IMR-90 (cell line): Measurements from ENCODE around the gene HDAC7. TPM values are rescaled to one million over a fixed set of nuclear protein-coding genes. Genes with fewer than 3 reads are reported as not detected.

ENCODE experiments used
- ATAC-seq: fragments of 200-7000 bp; cut with Tn5 transposase; 2 replicates; pipeline ENCODE4 v1.9.1; 2020; ENCODE audit warnings: low read depth, mild to moderate bottlenecking, moderate library complexity
- BruUV-seq: library from RNA; stranded (reverse); fragments of 400-500 nt; replicated peaks from 2 replicates; lab custom pipeline; 2021; lab: Mats Ljungman, UMichigan
- CTCF ChIA-PET: fragments of 300-600 bp; formaldehyde crosslinking; extraction: SDS; loops from one replicate; lab custom pipeline; 2021; ENCODE audit warnings: antibody characterized with exemption; lab: Yijun Ruan, JAX
- POLR2A ChIA-PET: fragments of 300-600 bp; sonication (Branson Sonifier 250); formaldehyde crosslinking; loops from one replicate; lab custom pipeline; 2022; ENCODE audit warnings: antibody characterized with exemption; ENCODE audit not compliant: unreplicated experiment; lab: Charles Lee
- DNase-seq: peaks from one replicate; pipeline ENCODE4 v3.0.0; 2013
- H2AFZ ChIP-seq: replicated peaks from 2 replicates; pipeline ENCODE3; 2013; ENCODE audit warnings: low read length, mild to moderate bottlenecking; ENCODE audit not compliant: poor library complexity
- H2AK5ac ChIP-seq: 2 replicates; pipeline ENCODE4 v1.6.1; 2013; ENCODE audit warnings: low read depth, low read length, inconsistent platforms
- H2AK9ac ChIP-seq: replicated peaks from 2 replicates; pipeline ENCODE3; 2013; ENCODE audit warnings: mild to moderate bottlenecking, low read depth, low read length, moderate library complexity; ENCODE audit not compliant: poor library complexity
- H2BK120ac ChIP-seq: 2 replicates; pipeline ENCODE4 v1.6.1; 2013; ENCODE audit warnings: low read depth, low read length, inconsistent platforms
- H2BK15ac ChIP-seq: 3 replicates; pipeline ENCODE4 v1.6.1; 2013; ENCODE audit warnings: low read depth, low read length, inconsistent platforms
- H2BK20ac ChIP-seq: 2 replicates; pipeline ENCODE4 v1.6.1; 2013; ENCODE audit warnings: low read depth, mild to moderate bottlenecking, inconsistent platforms, low read length, moderate library complexity
- H2BK5ac ChIP-seq: 2 replicates; pipeline ENCODE4 v1.6.1; 2013; ENCODE audit warnings: mild to moderate bottlenecking, low read depth, low read length, inconsistent platforms; ENCODE audit not compliant: poor library complexity, severe bottlenecking
- H3K14ac ChIP-seq: replicated peaks from 2 replicates; pipeline ENCODE4 v1.6.1; 2013; ENCODE audit warnings: low read depth, low read length, inconsistent platforms
- H3K18ac ChIP-seq: 2 replicates; pipeline ENCODE4 v1.6.1; 2013; ENCODE audit warnings: low read depth, low read length, control low read depth
- H3K23ac ChIP-seq: 2 replicates; pipeline ENCODE4 v1.6.1; 2013; ENCODE audit warnings: low read depth, low read length, inconsistent platforms
- H3K27ac ChIP-seq: 2 replicates; pipeline ENCODE4 v1.5.1; 2013; ENCODE audit warnings: mild to moderate bottlenecking, control low read depth, low read length; ENCODE audit not compliant: insufficient read depth
- H3K27me3 ChIP-seq: 2 replicates; pipeline ENCODE4 v1.6.1; 2013; ENCODE audit warnings: low read length; ENCODE audit not compliant: control insufficient read depth, insufficient read depth
- H3K36me3 ChIP-seq: 2 replicates; pipeline ENCODE4 v1.6.1; 2013; ENCODE audit warnings: low read length, mixed read lengths; ENCODE audit not compliant: control insufficient read depth, insufficient read depth
- H3K4ac ChIP-seq: 2 replicates; pipeline ENCODE4 v1.6.1; 2013; ENCODE audit warnings: low read depth, low read length, inconsistent platforms
- H3K4me1 ChIP-seq: 2 replicates; pipeline ENCODE4 v1.6.1; 2013; ENCODE audit warnings: low read length, mixed read lengths; ENCODE audit not compliant: control insufficient read depth, insufficient read depth
- H3K4me2 ChIP-seq: 2 replicates; pipeline ENCODE4 v1.6.1; 2013; ENCODE audit warnings: low read depth, mild to moderate bottlenecking, control low read depth, low read length, moderate library complexity
- H3K4me3 ChIP-seq: 2 replicates; pipeline ENCODE4 v1.5.1; 2013; ENCODE audit warnings: low read depth, mild to moderate bottlenecking, control low read depth, low read length, moderate library complexity; ENCODE audit not compliant: insufficient read depth
- H3K56ac ChIP-seq: 2 replicates; pipeline ENCODE4 v1.6.1; 2013; ENCODE audit warnings: low read length, inconsistent platforms; ENCODE audit not compliant: insufficient read depth; ENCODE audit errors: extremely low read depth
- H3K79me1 ChIP-seq, 2 experiments: 2 replicates each; pipeline ENCODE4 v1.6.1; 2013; ENCODE audit warnings: low read length in 2 of 2, inconsistent platforms in 1 of 2, low read depth in 1 of 2
- H3K9ac ChIP-seq: 2 replicates; pipeline ENCODE4 v1.6.1; 2013; ENCODE audit warnings: low read depth, low read length, control low read depth
- H3K9me1 ChIP-seq: 2 replicates; pipeline ENCODE4 v1.6.1; 2013; ENCODE audit warnings: low read length, inconsistent platforms; ENCODE audit not compliant: insufficient read depth
- H3K9me3 ChIP-seq: 2 replicates; pipeline ENCODE4 v1.6.1; 2013; ENCODE audit warnings: low read length; ENCODE audit not compliant: control insufficient read depth, insufficient read depth
- H4K20me1 ChIP-seq: 2 replicates; pipeline ENCODE4 v1.6.1; 2013; ENCODE audit warnings: low read length, inconsistent platforms; ENCODE audit not compliant: insufficient read depth
- H4K5ac ChIP-seq: 2 replicates; pipeline ENCODE4 v1.6.1; 2013; ENCODE audit warnings: mild to moderate bottlenecking, low read depth, low read length, control low read depth
- H4K8ac ChIP-seq, 2 experiments: 2 replicates each; pipeline ENCODE4 v1.6.1; 2013; ENCODE audit warnings: low read depth in 2 of 2, low read length in 2 of 2, control low read depth in 1 of 2, inconsistent platforms in 1 of 2
- H4K91ac ChIP-seq: 2 replicates; pipeline ENCODE4 v1.6.1; 2013; ENCODE audit warnings: low read depth, low read length, inconsistent platforms; ENCODE audit not compliant: insufficient read depth
- BHLHE40 ChIP-seq: fragments of 150-350 bp; IDR thresholded peaks from 2 replicates; pipeline ENCODE4 v1.6.1; 2016; ENCODE audit warnings: mild to moderate bottlenecking, low read depth, low read length
- CEBPB ChIP-seq: IDR thresholded peaks from 2 replicates; pipeline ENCODE4 v1.6.1; 2012; ENCODE audit warnings: low read depth, low read length, improper control_type of control experiment
- CTCF ChIP-seq: conservative IDR thresholded peaks from 2 replicates; pipeline ENCODE4 v1.5.1; 2012; ENCODE audit warnings: mild to moderate bottlenecking, low read depth, low read length, improper control_type of control experiment
- ELK1 ChIP-seq: fragments of 150-350 bp; IDR thresholded peaks from 2 replicates; pipeline ENCODE4 v1.6.1; 2016; ENCODE audit warnings: low read depth, mild to moderate bottlenecking, low read length, moderate library complexity, borderline replicate concordance
- MAZ ChIP-seq: IDR thresholded peaks from 2 replicates; pipeline ENCODE4 v1.6.1; 2012; ENCODE audit warnings: low read depth, mild to moderate bottlenecking, low read length, improper control_type of control experiment, moderate library complexity, borderline replicate concordance
- USF2 ChIP-seq: fragments of 150-350 bp; IDR thresholded peaks from 2 replicates; pipeline ENCODE4 v1.6.1; 2017; ENCODE audit warnings: mild to moderate bottlenecking, antibody characterized with exemption, low read length, low read depth
- WGBS, 2 experiments: methylation state at CpG; one replicate each; pipeline versions ENCODE4 v1.1.5 to v1.1.7; 2013; ENCODE audit warnings: missing lambda C conversion rate in 2 of 2; ENCODE audit not compliant: insufficient read length in 1 of 2; ENCODE audit errors: extremely low coverage in 2 of 2; 5-methylcytosine and 5-hydroxymethylcytosine counted together
- dilution Hi-C: fragments of 300-500 bp; cut with HindIII; formaldehyde crosslinking; loops from one replicate; pipeline ENCODE4 v1.14.3; 2018; ENCODE audit warnings: low sequenced_read_pairs; ENCODE audit not compliant: unreplicated experiment
- in situ Hi-C: fragments of 300-500 bp; cut with MboI; formaldehyde crosslinking; loops from 3 replicates; pipeline ENCODE4 v1.14.3; 2019; ENCODE audit warnings: low sequenced_read_pairs, inconsistent platforms, mixed read lengths
- intact Hi-C: fragments of 100-400 bp; cut with micrococcal nuclease; formaldehyde crosslinking; loops from 2 replicates; pipeline ENCODE4 v1.10.0; 2022
- polyA plus RNA-seq, 3 experiments: library from polyadenylated mRNA; depleted of rRNA; stranded (reverse); fragments of >200 nt; gene quantifications; 2 replicates each; pipeline ENCODE4 v1.2.3, GENCODE V29; 2012; ENCODE audit warnings: low replicate concordance in 1 of 3
- total RNA-seq: library from RNA; depleted of rRNA; stranded (reverse); fragments of >200 nt; gene quantifications from 2 replicates; pipeline ENCODE4 v1.2.3, GENCODE V29; 2012

Gene HDAC7
- total and polyA plus RNA-seq, 2 of the 4 experiments (the other 2 are of a cell fraction) = 10.4 to 64.7 TPM

- Histone ChIP-seq H3K79me1 (peaks cover 14 to 72% of the 10 kb centered on the region in 2 experiments; a peak in 3 of 4 replicates), H3K4me2 (peak overlapping the region; percentile 81), H2AK9ac (peak overlapping the region; percentile 90), H3K4me1 (peaks cover 65% of the 10 kb centered on the region), H3K23ac (peak overlapping the region; percentile 74), H3K36me3 (peaks cover 9% of the 10 kb centered on the region; the same call in 1 of the 2 replicates), H3K27ac (peak overlapping the region; percentile 94), H3K14ac (peak overlapping the region; percentile 70), H3K18ac (peak overlapping the region; percentile 68), H3K56ac (peak overlapping the region; percentile 48; the same call in 1 of the 2 replicates), H3K4me3 (no peak overlapping the region), H3K9me3 (no peaks in the 10 kb centered on the region), H2BK5ac (peak overlapping the region; percentile 90), H2AK5ac (peak overlapping the region; percentile 86), H2BK120ac (peak overlapping the region; percentile 83), H3K9ac (peak overlapping the region; percentile 66), H4K5ac (peak overlapping the region; percentile 19; the same call in 1 of the 2 replicates), H4K20me1 (peaks cover 96% of the 10 kb centered on the region), H2AFZ (peak overlapping the region; percentile 68), H4K8ac (peak overlapping the region; percentile 31 to 78), H3K27me3 (no peaks in the 10 kb centered on the region), H3K9me1 (peaks cover 36% of the 10 kb centered on the region), H2BK20ac (peak overlapping the region; percentile 67; the same call in 1 of the 2 replicates), H4K91ac (peak overlapping the region; percentile 70), H3K4ac (peak overlapping the region; percentile 92), H2BK15ac (peak overlapping the region; percentile 51; the same call in 1 of the 3 replicates)
- dilution Hi-C loops = no loop called here
- intact Hi-C loops = no loop called here
- in situ Hi-C loops = no loop called here
- ChIA-PET CTCF (interaction anchor here (1.2 kb wide), 1 partner anchor 25 kb away, joined by 5 read pairs; no protein-coding TSS in a partner anchor), POLR2A (no interaction called here)
- 83% methylated on average over 1 of the region's 9 CpGs; no CpG with 5 or more reads in 1 of the 2 experiments for WGBS, 2 experiments
- DNase-seq = no peak
- TF ChIP-seq ELK1 (no peak), MAZ (no peak), CEBPB (no peak), USF2 (no peak), BHLHE40 (no peak), CTCF (no peak)
- no peak for ATAC-seq
- no TSS peak for BruUV-seq
Observed at GRCh38 chr12:47813511-47814196, 6.0 kb downstream of the HDAC7 start.
